Activated naive CD4-positive, alpha-beta T cell treated with anti-CD3 and anti-CD28 coated beads, Interleukin-2, amount 50 U/mL, for 72 hours (primary cell): ENCODE data around the gene HIPK4. TPM values are rescaled to one million over a fixed set of nuclear protein-coding genes. Genes with fewer than 3 reads are reported as not detected.

ENCODE experiments used
- ATAC-seq, 2 donors: fragments of 150-1000 bp; cut with Tn5 transposase; 2 replicates each; pipeline ENCODE4 v1.10.0; 2021; ENCODE audit warnings: mild to moderate bottlenecking in 2 of 2, moderate library complexity in 2 of 2
- DNase-seq, 2 donors: peaks; one replicate each; pipeline ENCODE4 v3.0.0; 2021 to 2022; ENCODE audit warnings: low spot score in 2 of 2
- H3K27ac Mint-ChIP-seq, 2 donors: one replicate each; pipeline ENCODE4 v1.8.0; 2022; ENCODE audit warnings: mild to moderate bottlenecking in 2 of 2, mixed read lengths in 2 of 2
- H3K36me3 Mint-ChIP-seq, 2 donors: one replicate each; pipeline ENCODE4 v1.8.0; 2022; ENCODE audit warnings: mixed read lengths in 2 of 2
- H3K9me3 Mint-ChIP-seq, 2 donors: one replicate each; pipeline ENCODE4 v1.8.0; 2022; ENCODE audit warnings: mixed read lengths in 2 of 2
- total RNA-seq, 2 donors: library from RNA; stranded (reverse); gene quantifications; one replicate each; pipeline ENCODE4 v1.2.3, GENCODE V29; 2022

The HIPK4 gene
- total RNA-seq, 2 donors from 2014 or later, result not detected

DNA sequence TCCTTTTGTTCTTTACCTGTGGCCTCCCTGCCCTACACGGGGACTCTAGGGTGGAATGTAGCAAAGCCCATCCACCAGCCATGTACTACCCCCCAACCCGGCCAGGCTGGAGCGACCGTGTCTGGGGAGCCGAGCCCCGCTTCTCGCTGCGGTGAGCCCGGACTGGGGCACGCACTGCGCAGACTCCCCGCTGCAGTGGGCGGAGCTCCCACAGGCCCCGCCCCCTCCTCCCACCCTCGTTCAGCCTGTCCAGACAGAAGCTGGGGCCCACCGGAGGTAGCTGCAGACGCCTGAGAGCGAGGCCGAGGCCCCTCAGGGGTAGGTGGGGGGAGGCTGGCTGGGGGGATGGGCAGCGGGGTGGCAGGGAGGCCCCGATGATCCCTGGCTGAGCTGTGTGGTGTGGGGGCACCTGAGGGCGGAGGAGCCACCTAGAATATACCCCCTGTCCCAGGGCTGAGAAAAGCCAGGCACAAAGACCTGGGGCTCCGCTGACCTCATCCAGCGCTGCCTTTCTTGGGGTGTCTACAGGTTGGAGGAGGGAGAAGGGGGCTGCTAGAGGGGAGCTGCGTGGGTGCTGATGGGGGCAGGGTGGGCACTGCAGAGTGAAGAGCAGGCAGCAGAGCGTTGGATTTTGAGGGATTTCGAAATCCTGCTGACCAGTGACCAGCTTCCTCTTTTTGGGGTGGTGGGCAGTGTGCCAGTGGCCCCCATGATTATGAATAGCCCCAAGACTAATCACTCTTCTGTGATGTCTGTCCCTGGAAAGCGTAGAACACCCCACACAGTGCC lies 24.2 kb downstream of the HIPK4 start:
- DNase-seq (peak in 1 of 2 donors; percentile 48), ATAC-seq (peak; percentile 39 to 85)
- H3K9me3 Mint-ChIP-seq, result no peaks in the 10 kb centered on the region
- H3K27ac Mint-ChIP-seq, result no peak overlapping the region
- no peaks in the 10 kb centered on the region for H3K36me3 Mint-ChIP-seq

DNA sequence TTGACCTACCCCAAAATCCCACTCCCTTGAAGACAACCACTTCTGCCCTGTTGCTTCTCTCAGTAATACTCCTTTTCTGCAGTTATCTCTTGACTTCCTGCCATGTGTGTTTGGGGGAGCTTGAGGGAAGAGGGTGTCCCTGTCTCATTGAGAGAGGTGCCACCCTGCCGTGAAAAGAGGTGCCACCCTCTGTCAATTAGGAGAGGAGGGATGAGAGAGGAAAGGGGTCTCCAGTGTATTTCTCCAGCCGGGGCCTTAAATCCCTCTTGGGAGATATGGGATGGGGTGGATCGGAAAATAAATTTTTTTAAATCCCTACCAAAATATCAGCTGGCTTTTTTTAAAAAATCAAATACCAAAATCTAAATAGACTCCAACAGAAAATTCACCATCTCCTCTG lies 25.0 kb downstream of the HIPK4 start:
- Mint-ChIP-seq H3K36me3 (no peaks in the 10 kb centered on the region), H3K9me3 (no peaks in the 10 kb centered on the region), H3K27ac (no peak overlapping the region)
- no peak for DNase-seq
- no peak for ATAC-seq

DNA sequence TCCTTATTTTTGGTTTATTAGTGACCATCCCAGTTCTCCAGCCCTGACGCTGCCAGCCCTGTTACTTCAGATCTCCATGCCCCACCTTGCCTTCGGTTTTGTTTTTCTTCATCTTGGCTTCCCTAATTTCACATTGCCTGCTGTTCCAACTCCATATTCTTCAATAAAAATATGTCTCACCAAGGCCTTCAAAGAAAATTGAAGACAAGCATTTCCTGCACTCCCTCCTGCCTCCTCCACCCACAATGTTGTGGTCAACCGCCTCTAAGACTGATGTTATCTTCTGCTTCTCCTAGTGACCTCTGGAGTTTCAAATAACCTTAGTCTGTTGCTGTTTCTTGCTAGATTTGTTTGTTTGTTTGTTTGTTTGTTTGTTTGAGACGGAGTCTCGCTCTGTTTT lies 26.9 kb downstream of the HIPK4 start:
- ATAC-seq, result no peak
- Mint-ChIP-seq H3K36me3 (no peaks in the 10 kb centered on the region), H3K9me3 (no peaks in the 10 kb centered on the region), H3K27ac (peak overlapping the region; percentile 6 to 40)
- DNase-seq, result no peak

DNA sequence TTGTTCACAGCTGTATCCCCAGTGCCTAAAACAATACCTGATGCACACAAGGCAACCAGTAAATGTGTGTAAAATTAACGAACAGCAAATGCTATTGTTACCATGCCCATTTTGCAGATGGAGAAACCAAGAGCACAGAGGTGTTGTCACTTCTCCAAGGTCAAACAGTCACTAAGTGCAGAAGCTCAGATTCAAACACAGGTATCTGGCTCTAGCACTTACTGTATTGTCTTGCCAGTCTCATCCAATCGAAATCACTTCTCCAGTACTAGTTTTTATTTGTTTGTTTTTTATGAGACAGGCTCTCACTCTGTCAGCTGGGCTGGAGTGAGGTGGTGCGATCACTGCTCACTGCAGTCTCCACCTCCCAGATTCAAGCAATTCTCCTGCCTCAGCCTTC lies 27.8 kb downstream of the HIPK4 start:
- ATAC-seq (no peak), DNase-seq (no peak)
- peak overlapping the region in 1 of 2 donors; percentile 33 for H3K27ac Mint-ChIP-seq
- H3K36me3 Mint-ChIP-seq, result no peaks in the 10 kb centered on the region
- H3K9me3 Mint-ChIP-seq, result no peaks in the 10 kb centered on the region

DNA sequence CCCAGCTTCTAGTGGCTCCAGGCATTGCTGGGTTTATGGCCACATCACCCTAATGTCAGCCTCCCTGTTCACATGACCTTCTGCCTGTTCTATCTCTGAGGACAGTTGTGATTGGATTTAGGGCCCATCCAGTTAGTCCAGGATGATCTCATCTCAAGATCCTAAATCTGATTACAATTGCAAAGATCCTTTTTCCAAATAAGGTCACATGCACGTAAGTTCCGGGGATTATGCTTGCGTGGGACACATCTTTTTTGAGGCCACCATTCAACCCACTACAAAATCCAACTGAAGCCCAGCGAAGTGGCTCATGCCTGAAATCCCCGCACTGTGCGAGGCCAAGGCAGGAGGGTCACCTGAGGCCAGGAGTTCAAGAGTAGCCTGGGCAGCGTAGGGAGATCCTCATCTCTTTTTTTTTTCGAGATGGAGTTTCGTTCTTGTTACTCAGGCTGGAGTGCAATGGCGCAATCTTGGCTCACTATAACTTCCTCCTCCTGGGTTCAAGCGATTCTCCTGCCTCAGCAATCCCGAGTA lies 29.2 kb downstream of the HIPK4 start:
- no peaks in the 10 kb centered on the region for H3K9me3 Mint-ChIP-seq
- H3K36me3 Mint-ChIP-seq, result no peaks in the 10 kb centered on the region
- H3K27ac Mint-ChIP-seq, result no peak overlapping the region
- DNase-seq (no peak), ATAC-seq (no peak)

DNA sequence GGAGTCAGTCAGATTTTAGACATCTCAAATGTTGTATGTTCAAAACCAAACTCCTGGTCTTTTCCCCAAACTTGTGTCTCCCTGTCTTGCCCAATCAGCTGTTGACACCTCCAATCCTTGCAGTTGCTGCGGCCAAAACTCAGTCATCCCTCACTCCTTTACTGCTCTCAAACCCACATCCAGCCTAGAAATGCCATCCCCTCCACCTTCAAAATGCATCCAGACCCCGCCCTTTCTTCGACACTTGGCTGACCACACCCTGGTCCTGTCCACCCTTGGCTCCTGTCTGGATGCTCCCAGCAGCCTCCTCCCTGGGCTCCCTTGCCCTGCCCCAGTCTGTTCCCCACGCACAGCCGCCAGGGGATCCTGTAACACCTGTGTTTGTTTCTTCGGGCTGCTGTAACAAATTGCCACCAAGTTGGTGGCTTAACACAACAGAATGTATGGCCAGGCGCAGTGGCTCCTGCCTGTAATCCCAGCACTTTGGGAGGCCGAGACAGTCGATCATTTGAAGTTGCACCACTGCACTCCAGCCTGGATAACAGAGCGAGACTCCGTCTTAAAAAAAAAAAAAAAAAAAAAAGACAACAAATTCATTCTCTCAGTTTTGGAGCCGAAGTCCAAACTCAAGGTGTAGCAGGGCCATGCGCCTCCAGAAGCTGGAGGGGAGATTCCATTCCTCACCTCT lies 29.8 kb downstream of the HIPK4 start:
- DNase-seq (no peak), ATAC-seq (no peak)
- Mint-ChIP-seq H3K36me3 (no peaks in the 10 kb centered on the region), H3K9me3 (no peaks in the 10 kb centered on the region), H3K27ac (peak overlapping the region in 1 of 2 donors; percentile 69)

DNA sequence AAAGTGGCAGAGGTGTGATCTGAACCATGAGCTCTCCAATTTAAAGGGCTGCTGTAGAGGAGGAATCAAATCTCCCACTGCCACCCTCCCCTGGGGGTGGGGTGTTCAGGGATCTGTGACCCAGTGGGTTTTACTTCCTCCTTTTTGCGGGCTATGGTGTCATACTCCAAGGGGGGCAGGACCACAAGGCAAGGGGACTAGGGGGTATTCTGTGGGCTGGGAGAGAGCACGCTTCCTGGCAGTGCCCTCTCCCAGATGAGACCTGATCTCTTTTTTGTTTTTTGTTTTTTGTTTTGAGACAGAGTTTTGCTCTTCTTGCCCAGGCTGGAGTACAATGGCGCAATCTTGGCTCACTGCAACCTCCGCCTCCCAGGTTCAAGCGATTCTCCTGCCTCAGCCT lies 31.2 kb downstream of the HIPK4 start:
- ATAC-seq (no peak), DNase-seq (no peak)
- H3K9me3 Mint-ChIP-seq, result no peaks in the 10 kb centered on the region
- H3K36me3 Mint-ChIP-seq, result no peaks in the 10 kb centered on the region
- H3K27ac Mint-ChIP-seq, result no peak overlapping the region

DNA sequence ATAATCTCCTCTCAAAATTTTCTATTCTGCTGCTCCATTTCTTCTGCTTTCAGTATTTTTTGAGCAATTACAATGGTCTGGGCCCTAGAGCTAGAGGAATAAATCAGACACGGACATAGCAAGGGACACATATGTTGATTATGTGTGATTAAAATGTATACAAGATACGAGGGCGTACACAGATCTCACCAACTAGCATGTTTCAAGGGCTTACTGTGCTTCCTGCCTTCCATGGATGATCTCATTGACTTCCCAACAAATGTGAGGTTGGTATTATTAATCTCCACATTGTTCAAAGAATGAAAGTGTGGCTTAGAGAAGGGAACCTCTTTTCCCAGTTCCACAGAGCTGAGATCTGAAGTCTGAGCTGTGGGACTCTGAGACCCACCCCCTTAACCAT lies 32.3 kb downstream of the HIPK4 start:
- DNase-seq, result no peak
- no peak for ATAC-seq
- Mint-ChIP-seq H3K36me3 (no peaks in the 10 kb centered on the region), H3K27ac (peak overlapping the region in 1 of 2 donors; percentile 12), H3K9me3 (no peaks in the 10 kb centered on the region)

DNA sequence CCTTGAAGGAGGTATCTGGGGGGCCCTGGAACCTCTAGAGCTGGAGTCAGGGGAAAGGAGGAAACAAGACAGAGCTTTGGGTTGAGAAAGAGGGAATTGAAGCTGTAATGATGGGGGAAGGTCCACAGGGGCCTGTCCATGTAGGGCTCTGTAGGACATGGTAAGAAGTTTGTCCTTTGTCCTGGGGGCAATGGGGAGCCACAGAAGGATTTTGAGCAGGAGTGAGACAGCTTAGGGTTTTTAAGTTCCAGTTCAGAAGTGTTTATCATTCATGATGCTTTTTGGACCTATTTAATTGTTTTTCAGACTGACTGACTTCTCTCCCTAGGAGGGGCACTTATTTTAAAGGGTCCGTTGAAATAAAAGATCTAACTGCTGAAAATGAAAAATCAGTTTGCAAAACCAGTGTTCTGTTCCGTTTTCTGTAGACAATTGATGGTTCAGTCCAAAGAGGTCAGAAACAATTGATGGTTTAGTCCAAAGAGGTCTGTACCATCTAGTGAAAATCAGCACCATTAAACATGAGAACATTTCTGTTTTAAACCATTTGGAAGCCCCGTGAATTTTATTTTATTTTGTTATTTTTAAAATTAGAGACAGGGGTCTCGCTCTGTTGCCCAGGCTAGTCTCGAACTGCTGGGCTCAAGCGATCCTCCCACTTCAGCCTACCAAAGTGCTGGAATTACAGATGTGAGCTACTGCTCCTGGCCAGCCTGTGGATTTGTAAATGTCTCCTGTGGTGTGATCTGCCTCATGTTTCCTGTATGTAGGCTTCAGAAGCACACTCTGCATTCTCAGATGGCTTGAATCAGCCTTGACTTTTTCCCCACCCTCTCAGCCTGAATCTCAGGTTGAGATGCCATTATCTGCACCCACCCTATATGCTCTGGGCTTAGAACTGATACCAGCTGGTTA lies 33.0 kb downstream of the HIPK4 start:
- H3K36me3 Mint-ChIP-seq, result no peaks in the 10 kb centered on the region
- H3K9me3 Mint-ChIP-seq, result no peaks in the 10 kb centered on the region
- peak overlapping the region in 1 of 2 donors; percentile 61 for H3K27ac Mint-ChIP-seq
- ATAC-seq, result no peak
- DNase-seq, result no peak

DNA sequence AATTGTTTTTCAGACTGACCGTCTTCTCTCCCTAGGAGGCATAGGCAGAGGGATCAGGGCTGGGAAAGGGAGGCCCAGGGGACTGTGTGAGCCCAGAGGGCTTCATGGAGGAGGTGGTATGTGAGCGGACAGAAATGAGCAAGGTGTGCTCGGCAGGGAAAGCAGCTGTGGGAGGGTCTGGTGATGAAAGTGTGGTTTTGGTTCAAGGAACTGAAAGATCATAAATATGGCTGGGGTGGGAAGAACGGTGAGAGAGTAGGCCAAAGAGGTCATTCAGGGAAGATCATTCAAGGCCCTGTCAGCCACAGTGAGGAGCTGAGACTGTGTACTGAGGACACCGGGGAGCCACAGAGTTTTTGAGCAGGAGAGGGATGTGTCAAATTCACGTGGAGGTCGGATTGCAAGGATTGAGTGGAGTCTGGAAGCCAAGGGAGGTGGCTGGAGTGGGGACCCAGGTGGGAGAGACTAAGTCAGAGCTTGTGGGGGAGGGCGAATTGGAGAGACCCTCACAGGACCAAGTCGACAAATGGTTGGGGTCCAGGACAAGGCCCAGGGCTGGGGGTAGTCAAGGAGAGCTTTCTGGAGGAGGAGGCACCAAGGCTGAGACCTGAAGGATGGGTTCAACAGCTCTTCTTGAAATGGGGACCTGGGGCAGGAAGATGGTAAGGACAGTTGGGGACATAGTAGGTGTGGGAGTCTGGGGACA lies 33.9 kb downstream of the HIPK4 start:
- ATAC-seq (no peak), DNase-seq (no peak)
- Mint-ChIP-seq H3K36me3 (no peaks in the 10 kb centered on the region), H3K27ac (peak overlapping the region; percentile 61 to 90), H3K9me3 (no peaks in the 10 kb centered on the region)

DNA sequence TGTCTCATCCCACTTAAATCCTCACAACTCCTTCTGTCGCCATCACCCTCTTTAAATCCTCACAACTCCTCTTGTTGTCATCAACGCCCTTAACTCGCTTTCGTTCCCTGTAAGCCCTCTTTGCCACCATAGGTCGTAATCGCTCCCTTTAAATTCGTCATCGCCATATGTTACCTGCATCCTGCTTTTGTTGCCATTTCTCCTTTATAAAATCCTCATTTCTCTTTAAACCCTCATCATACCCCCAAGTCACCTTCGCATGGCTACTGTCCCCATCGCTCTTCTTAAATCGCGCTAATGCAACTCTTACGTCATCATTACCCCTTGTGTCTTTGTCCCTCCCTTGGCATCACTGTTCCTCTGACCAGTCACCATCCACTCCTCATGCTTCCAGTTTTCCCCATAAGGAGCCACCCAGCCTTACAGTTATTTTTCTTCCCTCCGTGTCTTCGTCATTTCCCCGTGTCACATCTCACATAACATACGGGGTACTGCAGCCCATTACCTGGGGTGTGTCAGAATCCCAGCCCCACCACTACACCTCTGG lies 40.9 kb downstream of the HIPK4 start:
- no peak for ATAC-seq
- Mint-ChIP-seq H3K36me3 (peaks cover 7% of the 10 kb centered on the region in 2 donors), H3K9me3 (no peaks in the 10 kb centered on the region), H3K27ac (peak overlapping the region; percentile 88 to 92)
- DNase-seq, result peak in 1 of 2 donors; percentile 10

DNA sequence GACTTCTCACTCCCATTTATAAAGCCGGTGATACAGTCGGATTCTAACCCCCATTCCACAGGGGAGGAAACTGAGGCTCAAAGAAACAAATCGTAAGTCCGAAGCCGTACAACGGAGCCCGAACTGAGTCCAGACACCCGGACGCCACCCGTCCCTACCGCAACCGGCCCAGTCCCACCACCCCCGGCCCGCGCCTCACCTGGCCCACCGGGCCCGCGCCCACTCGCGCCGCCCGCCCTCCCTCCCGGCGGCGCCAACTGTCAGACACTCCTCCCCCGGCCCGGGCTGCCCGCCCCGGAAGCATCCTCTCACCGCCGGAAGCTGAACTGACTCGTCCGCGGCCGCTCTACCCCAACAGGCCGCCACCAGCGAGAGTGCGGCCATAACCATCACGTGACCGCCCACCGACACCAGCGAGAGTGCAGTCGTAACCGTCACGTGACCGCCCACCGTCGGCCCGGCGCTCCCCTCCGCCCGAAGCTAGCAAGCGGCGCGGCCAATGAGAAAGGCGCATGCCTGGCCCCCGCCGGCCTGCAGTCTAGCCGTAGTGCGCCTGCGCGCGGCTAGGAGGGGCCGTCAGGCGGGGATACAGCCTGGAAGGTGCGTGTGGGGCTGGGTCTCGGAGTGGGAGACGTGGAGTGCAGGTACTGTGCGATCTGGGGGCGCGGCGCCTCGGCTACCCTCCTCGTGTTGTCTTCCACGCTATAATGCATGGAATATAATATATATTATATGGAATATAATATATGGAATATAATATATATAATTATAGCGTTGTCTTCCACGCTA lies 41.7 kb downstream of the HIPK4 start, which contains the start of the genes C19orf47 and PLD3:
Gene C19orf47 (minus strand): TSS at position 273 of the 789 bp plus-strand sequence. CDS start 6,540 bp downstream, outside the sequence.
Gene PLD3 (plus strand): TSS at position 571 of the 789 bp plus-strand sequence. CDS start 17,789 bp downstream, outside the sequence.
- Mint-ChIP-seq H3K9me3 (no peaks in the 10 kb centered on the region), H3K36me3 (peaks cover 7% of the 10 kb centered on the region in 2 donors), H3K27ac (peak within 1 kb of the TSS; percentile 92 to 93)
- ATAC-seq, result peak; percentile 98
- DNase-seq, result peak; percentile 97 to 100

DNA sequence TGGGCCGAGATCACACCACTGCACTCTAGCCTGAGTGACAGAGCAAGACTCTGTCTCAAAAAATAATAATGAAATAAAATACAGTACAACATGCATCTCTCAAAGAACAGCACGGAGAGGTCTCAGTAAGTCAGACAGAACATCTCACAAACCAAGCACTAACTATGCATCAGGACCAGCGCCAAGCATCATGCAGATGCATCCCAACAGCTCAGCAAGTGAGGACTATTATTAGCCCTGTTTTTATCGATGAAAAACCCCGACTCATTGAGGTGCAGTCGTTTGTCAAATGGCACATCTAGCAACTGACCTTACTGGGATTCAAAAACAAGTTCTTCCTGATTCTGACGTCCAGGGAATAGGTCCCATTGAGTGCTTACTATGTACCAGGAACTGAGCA lies 45.6 kb downstream of the HIPK4 start:
- Mint-ChIP-seq H3K36me3 (peaks cover 7% of the 10 kb centered on the region in 2 donors), H3K27ac (no peak overlapping the region), H3K9me3 (no peaks in the 10 kb centered on the region)
- ATAC-seq, result no peak
- DNase-seq, result no peak

DNA sequence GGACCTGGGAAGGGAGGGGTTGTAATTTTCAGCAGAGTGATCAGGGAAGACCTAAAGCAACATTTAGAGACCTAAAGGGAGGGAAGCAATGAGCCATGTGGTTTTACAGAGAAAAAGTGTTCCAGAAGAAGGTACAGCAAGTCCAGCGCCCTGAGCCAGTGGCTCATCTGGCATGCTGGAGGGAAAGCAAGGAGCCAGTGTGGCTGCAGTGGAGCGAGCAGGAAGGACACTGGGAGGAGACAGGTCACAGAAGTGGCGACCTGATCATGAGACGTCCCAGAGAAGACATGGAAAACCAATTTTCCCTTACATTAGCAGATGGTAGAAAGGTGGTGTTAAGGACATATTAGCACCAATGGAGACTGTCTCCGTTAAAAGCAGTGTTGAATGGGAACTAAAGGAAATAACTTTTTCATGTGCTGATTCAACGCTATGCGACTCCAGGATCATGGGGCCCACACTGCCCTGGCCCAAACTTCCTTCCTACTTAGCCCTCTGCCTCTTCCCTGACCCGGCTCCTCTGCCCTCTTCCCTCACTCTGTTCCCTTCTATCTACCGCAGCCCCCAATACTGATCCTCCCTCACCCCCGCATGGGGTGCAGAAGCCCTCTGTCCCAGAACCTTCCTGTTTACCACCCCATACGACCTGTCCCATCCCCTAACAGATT lies 47.2 kb downstream of the HIPK4 start:
- Mint-ChIP-seq H3K9me3 (no peaks in the 10 kb centered on the region), H3K36me3 (no peaks in the 10 kb centered on the region), H3K27ac (peak overlapping the region in 1 of 2 donors; percentile 3)
- DNase-seq (no peak), ATAC-seq (no peak)
